Measurements from ENCODE around the gene SNX8.

SNX8 gene

DNA sequence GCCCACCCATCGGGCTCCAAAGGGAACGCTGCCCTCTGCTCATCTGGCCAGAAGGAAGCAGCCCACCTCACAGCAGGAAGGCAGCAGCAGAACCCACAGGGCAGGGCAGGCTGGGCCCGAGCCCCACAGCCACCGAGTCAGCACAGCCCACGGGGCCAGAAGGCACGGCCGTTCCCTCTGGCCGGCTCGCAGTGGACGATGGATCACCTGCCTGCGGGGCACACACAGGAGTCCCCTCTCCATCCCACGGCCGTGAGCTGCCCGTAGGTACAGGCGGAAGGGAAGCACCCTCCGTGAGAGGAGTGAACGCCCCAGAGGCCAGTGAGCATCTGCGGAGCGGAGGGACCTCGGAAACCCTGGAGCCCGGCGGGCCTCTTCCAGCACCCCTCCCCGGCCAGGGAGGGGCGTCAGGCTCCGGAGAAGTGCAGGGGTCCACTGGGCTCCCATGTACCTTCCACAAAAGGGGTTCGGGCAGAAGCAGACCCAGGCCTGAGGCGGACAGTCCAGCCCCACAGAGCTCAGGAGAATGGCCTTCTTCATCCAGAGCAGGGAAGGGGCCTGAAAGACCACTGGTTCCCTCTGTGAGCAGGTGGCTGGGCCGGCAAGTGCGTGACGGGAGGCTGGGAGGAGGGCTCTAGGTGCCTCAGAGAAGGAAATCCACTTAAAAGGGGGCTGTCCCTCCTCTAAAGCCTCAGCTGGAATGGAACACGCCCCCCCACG is 60.6 kb downstream of the SNX8 start:
- H3K27ac ChIP-seq, result no peak overlapping the region

GRCh38 chr7:2253021-2253420 is 61.2 kb downstream of the SNX8 start:
- no peak for TF ChIP-seq CTCF (conservative IDR thresholded peaks at IDR 0.05)
- H3K27ac ChIP-seq, result no peak overlapping the region

More for the DNA sequence above, 60.6 kb downstream of the SNX8 start:
- TF ChIP-seq CTCF (conservative IDR thresholded peaks at IDR 0.05), result no peak

DNA sequence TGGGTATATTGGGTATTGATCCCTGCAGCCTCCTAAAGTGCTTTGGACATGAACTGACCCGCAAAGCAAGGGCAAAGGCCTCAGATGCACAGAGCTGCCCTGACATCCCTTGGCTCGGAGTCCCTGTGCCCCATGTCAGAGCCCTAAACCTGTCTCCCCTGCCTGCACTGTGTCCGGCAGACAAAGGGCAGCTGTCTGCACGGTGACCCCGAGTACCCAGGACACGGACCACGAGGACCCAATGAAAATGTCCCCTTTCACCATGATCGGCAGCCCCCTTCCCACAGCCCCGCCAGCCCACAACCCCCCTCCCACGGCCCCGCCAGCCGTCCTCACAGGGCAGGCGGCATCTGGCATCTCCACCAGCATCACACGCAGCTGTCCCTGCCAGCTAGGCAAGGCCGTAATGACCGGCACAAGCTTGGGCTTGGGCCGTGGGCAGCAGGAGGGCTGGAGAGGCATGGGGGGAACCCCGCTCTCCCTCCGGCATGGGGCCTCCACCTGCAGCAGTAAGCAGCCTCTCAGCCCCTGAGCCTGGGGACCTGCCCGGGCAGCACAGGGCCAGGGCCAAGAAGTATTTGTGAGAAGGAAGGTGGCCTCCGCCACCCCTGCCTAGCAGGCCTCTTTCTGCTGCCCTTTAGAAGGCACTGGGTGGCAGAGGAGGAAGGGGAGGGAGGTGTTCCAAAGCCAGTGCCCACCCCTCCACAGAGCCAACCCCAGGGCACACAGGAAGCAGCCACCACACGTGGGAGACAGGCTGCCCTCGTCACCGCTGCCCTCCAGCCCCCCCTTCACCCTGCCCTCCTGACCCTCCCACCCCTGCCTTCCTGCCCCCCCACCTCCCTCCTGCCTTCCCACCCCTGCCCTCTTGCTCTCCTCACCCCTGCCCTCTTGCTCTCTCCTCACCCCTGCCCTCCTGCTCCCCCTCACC is 62.1 kb downstream of the SNX8 start:
- TF ChIP-seq CTCF (conservative IDR thresholded peaks at IDR 0.05), result no peak
- H3K27ac ChIP-seq, result no peak overlapping the region

DNA sequence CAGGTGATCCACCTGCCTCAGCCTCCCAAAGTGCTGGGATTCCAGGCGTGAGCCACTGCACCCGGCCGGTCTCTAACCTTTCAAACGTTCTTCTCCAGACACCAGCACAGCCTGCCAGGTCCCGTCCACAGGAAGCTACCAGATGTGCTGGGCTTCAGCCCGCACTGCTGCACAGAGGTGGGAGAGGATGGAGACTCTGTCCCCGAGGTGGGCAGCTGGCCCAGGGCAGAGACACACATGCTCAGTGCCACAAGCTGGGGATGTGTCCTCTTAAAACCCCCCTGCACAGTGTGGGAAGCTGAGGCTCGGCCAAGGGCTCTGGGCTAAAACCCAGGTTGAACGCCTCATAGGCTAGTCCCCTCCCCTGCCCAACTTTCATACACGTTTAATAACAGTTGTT is 62.9 kb downstream of the SNX8 start:
- no peak for TF ChIP-seq CTCF (conservative IDR thresholded peaks at IDR 0.05)
- H3K27ac ChIP-seq, result no peak overlapping the region

- TF ChIP-seq CTCF (conservative IDR thresholded peaks at IDR 0.05), result no peak
- no peak overlapping the region for H3K27ac ChIP-seq
These were observed 64.4 kb downstream of the SNX8 start for GRCh38 chr7:2249744-2250323.

DNA sequence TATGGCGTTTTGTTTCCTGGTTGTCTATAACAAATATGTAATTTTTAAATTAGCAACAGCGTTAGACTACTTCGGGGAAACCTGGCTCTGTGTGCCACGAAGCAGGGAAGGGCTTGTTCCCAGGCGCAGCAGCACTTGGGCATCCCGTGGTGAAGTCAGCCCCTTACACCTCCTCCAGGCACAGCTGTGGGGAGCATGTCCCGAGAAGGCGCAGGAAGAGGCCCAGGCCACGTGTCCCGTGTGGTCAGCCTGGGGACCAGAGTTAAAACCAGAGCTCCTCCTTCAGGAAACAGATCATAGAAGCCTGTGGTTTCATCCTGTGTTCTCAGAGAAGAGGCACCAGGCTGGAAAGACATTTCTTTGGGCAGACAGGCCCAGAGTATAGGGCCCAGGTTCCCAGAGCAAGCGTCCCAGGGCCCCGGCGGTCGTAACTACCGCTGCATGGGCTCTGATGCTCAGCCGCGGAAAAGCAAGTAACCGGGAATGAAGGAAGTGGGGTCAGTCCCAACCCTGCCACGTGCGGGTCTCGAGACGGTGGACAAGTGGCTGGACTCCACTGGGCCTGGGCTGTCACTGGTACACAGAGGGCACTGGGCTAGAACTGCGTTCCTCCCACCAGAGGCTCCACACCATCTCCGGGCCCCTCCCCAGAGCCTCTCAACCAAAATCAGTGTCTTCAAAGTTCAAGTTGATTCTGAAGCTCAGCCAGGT is 65.1 kb downstream of the SNX8 start:
- no peak overlapping the region for H3K27ac ChIP-seq
- no peak for TF ChIP-seq CTCF (conservative IDR thresholded peaks at IDR 0.05)
